ENCODE measurements around the gene SARS1.
A peak's percentile ranks its signal among the peaks of the same experiment; 100 is the strongest.

SARS1 gene

GRCh38 chr1:109262231-109263055 lies 48.7 kb downstream of the SARS1 start:
- DNase-seq (ENCODE audit: low spot score): no peak

- no peak for DNase-seq (ENCODE audit: low spot score)
Observed at GRCh38 chr1:109263234-109263596, 49.5 kb downstream of the SARS1 start.

GRCh38 chr1:109263597-109264378 lies 50.1 kb downstream of the SARS1 start:
- DNase-seq (ENCODE audit: low spot score): peak; percentile 70

- no peak for DNase-seq (ENCODE audit: low spot score)
Observed at GRCh38 chr1:109264379-109264755, 50.6 kb downstream of the SARS1 start.

- no peak for DNase-seq (ENCODE audit: low spot score)
Observed at GRCh38 chr1:109265016-109265415, 51.3 kb downstream of the SARS1 start.

- DNase-seq (ENCODE audit: low spot score): no peak
Observed at GRCh38 chr1:109265741-109266330, 52.1 kb downstream of the SARS1 start.

GRCh38 chr1:109266965-109267364 lies 53.2 kb downstream of the SARS1 start:
- no peak for DNase-seq (ENCODE audit: low spot score)

GRCh38 chr1:109267743-109268300 lies 54.1 kb downstream of the SARS1 start:
- DNase-seq (ENCODE audit: low spot score): no peak

- DNase-seq (ENCODE audit: low spot score): no peak
Observed at GRCh38 chr1:109268431-109269211, 54.9 kb downstream of the SARS1 start.

GRCh38 chr1:109269212-109269980 lies 55.7 kb downstream of the SARS1 start:
- no peak for DNase-seq (ENCODE audit: low spot score)

- DNase-seq (ENCODE audit: low spot score): no peak
Observed at GRCh38 chr1:109269981-109270622, 56.4 kb downstream of the SARS1 start.

GRCh38 chr1:109270623-109271317 lies 57.1 kb downstream of the SARS1 start:
- no peak for DNase-seq (ENCODE audit: low spot score)

GRCh38 chr1:109271458-109271857 lies 57.7 kb downstream of the SARS1 start:
- no peak for DNase-seq (ENCODE audit: low spot score)

- DNase-seq (ENCODE audit: low spot score): no peak
Observed at GRCh38 chr1:109272021-109272799, 58.5 kb downstream of the SARS1 start.

GRCh38 chr1:109272831-109273547 lies 59.3 kb downstream of the SARS1 start:
- no peak for DNase-seq (ENCODE audit: low spot score)

GRCh38 chr1:109273570-109274288 lies 60.0 kb downstream of the SARS1 start:
- DNase-seq (ENCODE audit: low spot score): no peak

GRCh38 chr1:109274533-109275476 lies 61.1 kb downstream of the SARS1 start:
- no peak for DNase-seq (ENCODE audit: low spot score)
